H1 (cell line): ENCODE measurements around the gene TSPAN4. TPM values are rescaled to one million over a fixed set of nuclear protein-coding genes. Genes with fewer than 3 reads are reported as not detected.

Source experiments
- CTCF ChIA-PET: fragments of 300-600 bp; sonication (Branson Sonifier 250); formaldehyde crosslinking; loops from one replicate; lab custom pipeline; 2021; ENCODE audit not compliant: partially characterized antibody; lab: Charles Lee
- POLR2A ChIA-PET: fragments of 300-600 bp; sonication (Branson Sonifier 250); formaldehyde crosslinking; loops from one replicate; lab custom pipeline; 2021; ENCODE audit warnings: inconsistent platforms; ENCODE audit not compliant: partially characterized antibody; lab: Charles Lee
- DNase-seq, 2 experiments: peaks; one replicate each; pipeline versions ENCODE4 v3.0.0 to v3.0.0-alpha.2; 2010 to 2022; ENCODE audit warnings: low spot score in 2 of 2, low read depth in 1 of 2, mixed read lengths in 1 of 2
- FAIRE-seq: peaks from 2 replicates; lab custom pipeline; 2011; peaks lifted over from hg19 to GRCh38; lab: Jason Lieb, UNC
- H2AFZ ChIP-seq: 2 replicates; pipeline ENCODE4 v1.8.1; 2012; ENCODE audit warnings: low read length, inconsistent platforms
- H2AK5ac ChIP-seq: 2 replicates; pipeline ENCODE4 v1.6.1; 2013; ENCODE audit warnings: low read depth, low read length
- H2BK120ac ChIP-seq: replicated peaks from 2 replicates; pipeline ENCODE3; 2013; ENCODE audit warnings: low read depth, low read length, inconsistent platforms
- H2BK12ac ChIP-seq: 2 replicates; pipeline ENCODE4 v1.6.1; 2013; ENCODE audit warnings: low read depth, low read length
- H2BK15ac ChIP-seq: 2 replicates; pipeline ENCODE4 v1.6.1; 2013; ENCODE audit warnings: low read length
- H2BK20ac ChIP-seq: 2 replicates; pipeline ENCODE4 v1.6.1; 2013; ENCODE audit warnings: low read length
- H2BK5ac ChIP-seq: 2 replicates; pipeline ENCODE4 v1.6.1; 2013; ENCODE audit warnings: low read depth, low read length
- H3K14ac ChIP-seq: 2 replicates; pipeline ENCODE4 v1.6.1; 2013; ENCODE audit warnings: inconsistent platforms; ENCODE audit not compliant: insufficient read length
- H3K18ac ChIP-seq: 2 replicates; pipeline ENCODE4 v1.6.1; 2013; ENCODE audit warnings: low read length; ENCODE audit errors: extremely low read depth
- H3K23ac ChIP-seq: 2 replicates; pipeline ENCODE4 v1.6.1; 2013; ENCODE audit warnings: inconsistent platforms; ENCODE audit not compliant: insufficient read length
- H3K23me2 ChIP-seq: 2 replicates; pipeline ENCODE4 v1.6.1; 2013; ENCODE audit warnings: low read depth, low read length
- H3K27ac ChIP-seq: 2 replicates; pipeline ENCODE4 v1.6.1; 2011; ENCODE audit warnings: low read depth, low read length, inconsistent platforms
- H3K27me3 ChIP-seq, 4 experiments: replicated peaks in 1 of 4; 1 replicate in 1 of 4; 2 replicates in 3 of 4; pipeline versions ENCODE4 v1.6.1 to v1.8.1; 2011 to 2013; ENCODE audit warnings: low read length in 3 of 4, mild to moderate bottlenecking in 3 of 4, inconsistent platforms in 2 of 4, mixed read lengths in 2 of 4, moderate library complexity in 1 of 4; ENCODE audit not compliant: control insufficient read depth in 3 of 4, insufficient read depth in 3 of 4; ENCODE audit errors: extremely low read depth in 1 of 4
- H3K36me3 ChIP-seq, 4 experiments: 2 replicates each; pipeline versions ENCODE4 v1.6.1 to v1.8.1; 2011 to 2013; ENCODE audit warnings: mild to moderate bottlenecking in 4 of 4, low read length in 3 of 4, moderate library complexity in 2 of 4, control low read depth in 1 of 4, inconsistent platforms in 1 of 4; ENCODE audit not compliant: insufficient read depth in 4 of 4, control insufficient read depth in 2 of 4
- H3K4ac ChIP-seq: replicated peaks from 2 replicates; pipeline ENCODE3; 2013; ENCODE audit warnings: low read length, low read depth, mixed read lengths, inconsistent platforms; ENCODE audit not compliant: insufficient read length
- H3K4me1 ChIP-seq, 4 experiments: replicated peaks in 1 of 4; 1 replicate in 1 of 4; 2 replicates in 3 of 4; pipeline versions ENCODE4 v1.6.1 to v1.8.1; 2011 to 2013; ENCODE audit warnings: low read length in 3 of 4, inconsistent platforms in 2 of 4, mixed read lengths in 1 of 4; ENCODE audit not compliant: insufficient read depth in 4 of 4, control insufficient read depth in 3 of 4
- H3K4me2 ChIP-seq, 2 experiments: 2 replicates each; pipeline versions ENCODE4 v1.6.1 to v1.8.1; 2011 to 2013; ENCODE audit warnings: low read depth in 2 of 2, low read length in 2 of 2, control low read depth in 1 of 2, inconsistent platforms in 1 of 2, mild to moderate bottlenecking in 1 of 2; ENCODE audit not compliant: insufficient read depth in 1 of 2
- H3K4me3 ChIP-seq, 4 experiments: fragments of 200-600, 300-600 bp in 1 of 4; sonication (generic), shearing (Covaris generic), sonication (Bioruptor Twin) in 1 of 4; 2 replicates each; pipeline versions ENCODE4 v1.5.1 to v1.8.1; 2011 to 2016; ENCODE audit warnings: low read length in 4 of 4, low read depth in 3 of 4, control low read depth in 2 of 4, inconsistent platforms in 2 of 4, mild to moderate bottlenecking in 2 of 4, mixed read lengths in 1 of 4, moderate library complexity in 1 of 4; ENCODE audit not compliant: insufficient read depth in 2 of 4; ENCODE audit errors: extremely low read depth in 1 of 4
- H3K56ac ChIP-seq: replicated peaks from 2 replicates; pipeline ENCODE3; 2013; ENCODE audit warnings: low read depth, mild to moderate bottlenecking, mixed read lengths, low read length, inconsistent platforms; ENCODE audit not compliant: insufficient read length
- H3K79me1 ChIP-seq: 2 replicates; pipeline ENCODE4 v1.6.1; 2013; ENCODE audit warnings: low read depth, low read length, control low read depth
- H3K79me2 ChIP-seq, 2 experiments: 2 replicates each; pipeline versions ENCODE4 v1.6.1 to v1.8.1; 2012 to 2013; ENCODE audit warnings: low read length in 2 of 2, mild to moderate bottlenecking in 2 of 2, inconsistent platforms in 1 of 2; ENCODE audit not compliant: insufficient read depth in 2 of 2, control insufficient read depth in 1 of 2
- H3K9ac ChIP-seq, 4 experiments: replicated peaks in 1 of 4; 1 replicate in 1 of 4; 2 replicates in 3 of 4; pipeline versions ENCODE4 v1.6.1 to v1.8.1; 2011 to 2013; ENCODE audit warnings: low read depth in 3 of 4, low read length in 3 of 4, control low read depth in 2 of 4, mild to moderate bottlenecking in 2 of 4, moderate library complexity in 2 of 4, inconsistent platforms in 1 of 4; ENCODE audit errors: extremely low read depth in 1 of 4
- H3K9me3 ChIP-seq, 2 experiments: 2 replicates each; pipeline versions ENCODE4 v1.6.1 to v1.8.1; 2012 to 2013; ENCODE audit warnings: mild to moderate bottlenecking in 2 of 2, moderate library complexity in 2 of 2, control low read depth in 1 of 2, inconsistent platforms in 1 of 2, low read depth in 1 of 2, low read length in 1 of 2, mixed read lengths in 1 of 2; ENCODE audit not compliant: insufficient read depth in 2 of 2
- H4K20me1 ChIP-seq, 2 experiments: replicated peaks in 1 of 2; 2 replicates each; pipeline versions ENCODE3 to v1.8.1; 2011 to 2013; ENCODE audit warnings: inconsistent platforms in 2 of 2, low read length in 2 of 2, mild to moderate bottlenecking in 1 of 2; ENCODE audit not compliant: insufficient read depth in 2 of 2, control insufficient read depth in 1 of 2
- H4K5ac ChIP-seq: 2 replicates; pipeline ENCODE4 v1.6.1; 2013; ENCODE audit warnings: low read length, low read depth, mixed read lengths, inconsistent platforms; ENCODE audit not compliant: insufficient read length
- H4K8ac ChIP-seq: 2 replicates; pipeline ENCODE4 v1.8.0; 2013; ENCODE audit warnings: mild to moderate bottlenecking, moderate library complexity, low read length, inconsistent platforms; ENCODE audit not compliant: insufficient read depth; ENCODE audit errors: extremely low read depth
- H4K91ac ChIP-seq: replicated peaks from 2 replicates; pipeline ENCODE3; 2013; ENCODE audit warnings: low read length, mixed read lengths, inconsistent platforms; ENCODE audit not compliant: insufficient read length
- CTBP2 ChIP-seq: IDR thresholded peaks from 2 replicates; pipeline ENCODE4 v1.7.0; 2011; ENCODE audit warnings: borderline replicate concordance, mild to moderate bottlenecking, moderate library complexity, mixed read lengths, low read length; ENCODE audit not compliant: insufficient read depth, insufficient read length
- GABPA ChIP-seq: IDR thresholded peaks from 2 replicates; pipeline ENCODE4 v1.6.1; 2011; ENCODE audit warnings: mild to moderate bottlenecking, low read length, moderate library complexity, borderline replicate concordance; ENCODE audit not compliant: insufficient read depth
- JUND ChIP-seq: IDR thresholded peaks from 2 replicates; pipeline ENCODE4 v1.6.1; 2011; ENCODE audit warnings: mild to moderate bottlenecking, improper control_type of control experiment, low read length
- KDM4A ChIP-seq: IDR thresholded peaks from one replicate; pipeline ENCODE4 v1.7.1; 2012; ENCODE audit warnings: low read depth, mild to moderate bottlenecking, moderate library complexity, low read length, inconsistent platforms; ENCODE audit not compliant: severe bottlenecking
- RAD21 ChIP-seq, 2 experiments: IDR thresholded peaks in 1 of 2; conservative IDR thresholded peaks in 1 of 2; 2 replicates each; pipeline ENCODE4 v1.6.1; 2011; ENCODE audit warnings: low read depth in 2 of 2, low read length in 2 of 2, improper control_type of control experiment in 1 of 2, inconsistent platforms in 1 of 2, mild to moderate bottlenecking in 1 of 2, moderate library complexity in 1 of 2
- RNF2 ChIP-seq: fragments of 200-900, 300-1000 bp; sonication (generic); IDR thresholded peaks from 2 replicates; pipeline ENCODE4 v1.7.1; 2016; ENCODE audit warnings: borderline replicate concordance, low read depth, mild to moderate bottlenecking, antibody characterized with exemption, low read length; ENCODE audit not compliant: poor library complexity, severe bottlenecking; ENCODE audit errors: missing control alignments
- SIN3A ChIP-seq, 2 experiments: IDR thresholded peaks in 1 of 2; conservative IDR thresholded peaks in 1 of 2; 2 replicates each; pipeline ENCODE4 v1.6.1; 2011 to 2012; ENCODE audit warnings: low read length in 2 of 2, improper control_type of control experiment in 1 of 2, low read depth in 1 of 2, mild to moderate bottlenecking in 1 of 2
- WGBS, 2 experiments: shearing (Covaris generic) in 1 of 2; methylation state at CpG; one replicate each; pipeline versions ENCODE4 v1.1.6 to v1.1.7; 2013 to 2015; ENCODE audit warnings: low lambda C conversion rate in 2 of 2, mixed read lengths in 2 of 2, inconsistent platforms in 1 of 2, low coverage in 1 of 2, missing lambda C conversion rate in 1 of 2; ENCODE audit not compliant: insufficient replicate concordance in 2 of 2, insufficient coverage in 1 of 2, insufficient read length in 1 of 2; ENCODE audit errors: extremely low coverage in 1 of 2, missing lambda C conversion rate in 1 of 2; 5-methylcytosine and 5-hydroxymethylcytosine counted together
- polyA plus RNA-seq, 7 experiments: library from polyadenylated mRNA; depleted of rRNA in 3 of 7; stranded (reverse) in 5 of 7; unstranded in 2 of 7; fragments of >200 nt in 5 of 7; fragments of 200-250 nt in 2 of 7; gene quantifications; 1 replicate in 5 of 7; 2 replicates in 1 of 7; 4 replicates in 1 of 7; pipeline versions ENCODE4 v1.2.1 to v1.2.3, GENCODE V29; 2011 to 2013; ENCODE audit warnings: missing spikeins in 2 of 7, mixed read lengths in 2 of 7
- total RNA-seq: library from RNA; stranded (reverse); fragmentation: NEBNext Ultra II Directional; extraction: Animal tissue kit (Norgen Biotek cat#: 25700); gene quantifications from 2 replicates; pipeline ENCODE4 v1.2.1, GENCODE V29; 2021

The TSPAN4 gene
- total and polyA plus RNA-seq, 2 of the 8 experiments (the other 6 are each of a cell fraction or from before 2014, with no cell fraction given): 74.1 to 145 TPM

DNA sequence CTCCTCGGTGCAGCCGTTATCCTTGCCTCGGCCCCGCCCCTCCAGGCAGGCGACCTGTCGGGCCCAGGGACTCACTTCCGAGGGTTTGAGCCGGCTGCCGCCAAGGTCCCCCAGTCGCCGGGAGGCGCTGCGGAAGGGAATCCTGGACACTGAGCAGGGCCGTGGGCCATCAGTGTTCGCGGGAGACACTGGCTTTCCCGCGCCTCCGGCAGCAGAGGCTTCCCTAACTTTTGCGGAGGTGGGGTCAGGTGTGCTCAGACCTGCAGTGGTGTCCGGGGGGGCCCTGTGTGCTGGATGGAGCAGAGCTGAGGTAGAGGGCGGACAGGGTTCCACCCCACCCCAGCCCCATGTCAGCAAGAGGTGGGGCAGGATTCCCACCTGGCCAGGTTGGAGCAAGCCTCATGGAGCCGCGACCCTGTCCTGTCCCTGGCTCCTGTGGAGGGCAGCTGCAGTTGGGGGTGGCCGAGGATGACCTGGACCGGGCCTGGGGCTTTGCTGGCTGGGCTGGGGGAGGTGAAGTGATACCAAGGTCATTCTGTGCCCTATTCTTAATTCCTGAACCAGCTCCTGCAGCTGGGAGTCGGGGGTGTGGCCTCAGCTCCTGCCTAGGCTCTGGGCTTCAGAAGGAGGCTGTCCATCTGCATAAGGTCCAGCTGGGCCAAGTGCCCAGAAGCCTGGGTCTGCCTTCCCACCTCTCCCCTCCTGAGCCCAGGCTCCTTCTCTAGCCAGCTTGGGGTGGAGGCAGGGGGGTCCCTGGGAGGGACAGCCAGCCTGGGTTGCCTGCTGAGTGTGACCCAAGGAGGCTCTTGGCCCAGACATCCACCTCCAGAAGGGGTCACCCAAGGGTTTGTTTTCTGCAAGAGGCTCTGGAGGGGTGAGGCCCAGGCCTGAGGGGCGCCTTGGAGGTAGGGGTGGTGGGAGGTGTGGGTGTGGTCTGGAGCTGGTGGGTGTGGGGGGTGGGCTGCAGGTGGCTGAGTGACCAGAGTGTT is 8.4 kb downstream of the TSPAN4 start:
- no peak overlapping the region for H2BK20ac ChIP-seq
- DNase-seq (peak in 1 of 2 experiments; percentile 76), FAIRE-seq (no peak)
- peak overlapping the region; percentile 38 to 69 (median 55) for H3K4me3 ChIP-seq
- H3K9ac ChIP-seq: 0 out of 7 replicates have a peak overlapping the region, but pooled peaks of 1 of the 4 experiments have one; percentile 13
- no peak overlapping the region for H2BK12ac ChIP-seq
- H4K8ac ChIP-seq: no peak overlapping the region
- peak overlapping the region; percentile 67 to 86 for H3K4me2 ChIP-seq
- H3K36me3 ChIP-seq: no peaks in the 10 kb centered on the region
- no peaks in the 10 kb centered on the region for H3K9me3 ChIP-seq
- peaks cover 0 to 1% of the 10 kb centered on the region in 2 experiments; a peak in 1 of 4 replicates for H3K79me2 ChIP-seq
- no peak overlapping the region for H3K56ac ChIP-seq
- H3K4me1 ChIP-seq: peaks cover 0 to 35% (median 19%) of the 10 kb centered on the region in 4 experiments; a peak in 6 of 7 replicates
- H3K79me1 ChIP-seq: peaks cover 2% of the 10 kb centered on the region; the same call in 1 of the 2 replicates
- H3K4ac ChIP-seq: no peak overlapping the region
- peaks cover 18% of the 10 kb centered on the region; the same call in 1 of the 2 replicates for H3K23me2 ChIP-seq
- H4K91ac ChIP-seq: no peak overlapping the region
- WGBS, 2 experiments: 22% methylated on average over 27 of the region's 28 CpGs; no CpG with 5 or more reads in 1 of the 2 experiments
- H4K20me1 ChIP-seq: peaks cover 17 to 44% of the 10 kb centered on the region in 2 experiments
- H3K14ac ChIP-seq: no peak overlapping the region
- H2AFZ ChIP-seq: no peak overlapping the region
- no peak overlapping the region for H4K5ac ChIP-seq
- peak overlapping the region; percentile 32 for H3K18ac ChIP-seq
- no peak overlapping the region for H2BK5ac ChIP-seq
- CTCF ChIA-PET: interaction anchor here (0.7 to 5.4 kb wide), 14 partner anchors 10 to 203 kb away, joined by 3 to 35 read pairs (median 4); no protein-coding TSS in a partner anchor
- POLR2A ChIA-PET: interaction anchor here (0.6 to 13.8 kb wide), 12 partner anchors 9 to 371 kb away, joined by 3 to 234 read pairs (median 4); partner anchors contain the start of genes CD151, PIDD1, POLR2L and TSPAN4
- no peak overlapping the region for H3K23ac ChIP-seq
- no peak overlapping the region; the same call in 1 of the 2 replicates for H2BK15ac ChIP-seq
- H3K27me3 ChIP-seq: peaks cover 0 to 2% (median 0%) of the 10 kb centered on the region in 4 experiments; a peak in 5 of 7 replicates
- H2BK120ac ChIP-seq: no peak overlapping the region
- H2AK5ac ChIP-seq: no peak overlapping the region
- H3K27ac ChIP-seq: no peak overlapping the region
- TF ChIP-seq RAD21 (IDR thresholded peaks at IDR 0.05 in 1 of 2, conservative IDR thresholded peaks at IDR 0.05 in 1 of 2; ENCODE audit: low read depth in 2 of 2, low read length in 2 of 2): peak; percentile 65 to 72
- 0 out of 4 replicates have a peak, but pooled peaks of 1 of the 2 experiments have one; percentile 45 for TF ChIP-seq SIN3A (conservative IDR thresholded peaks at IDR 0.05 in 1 of 2, IDR thresholded peaks at IDR 0.05 in 1 of 2; ENCODE audit: low read depth in 1 of 2, low read length in 2 of 2)
- peak; percentile 48 for TF ChIP-seq CTBP2
- no peak for TF ChIP-seq JUND
- no peak for TF ChIP-seq RNF2
- peak; percentile 59; the same call in 1 of the 2 replicates for TF ChIP-seq GABPA
- no peak for TF ChIP-seq KDM4A
